NB4 (cell line): Measurements from ENCODE around the gene CNNM4.

Source experiments
- POLR2A ChIP-seq: IDR thresholded peaks from 2 replicates; pipeline ENCODE4 v1.6.1; 2011; ENCODE audit warnings: mild to moderate bottlenecking; ENCODE audit not compliant: insufficient read length; ENCODE audit errors: extremely low read depth
- TF ChIP-seq, protein P1 (sequence below): IDR thresholded peaks from one replicate; pipeline ENCODE4 v1.5.1; 2012; ENCODE audit warnings: low read depth, low read length

DNA sequence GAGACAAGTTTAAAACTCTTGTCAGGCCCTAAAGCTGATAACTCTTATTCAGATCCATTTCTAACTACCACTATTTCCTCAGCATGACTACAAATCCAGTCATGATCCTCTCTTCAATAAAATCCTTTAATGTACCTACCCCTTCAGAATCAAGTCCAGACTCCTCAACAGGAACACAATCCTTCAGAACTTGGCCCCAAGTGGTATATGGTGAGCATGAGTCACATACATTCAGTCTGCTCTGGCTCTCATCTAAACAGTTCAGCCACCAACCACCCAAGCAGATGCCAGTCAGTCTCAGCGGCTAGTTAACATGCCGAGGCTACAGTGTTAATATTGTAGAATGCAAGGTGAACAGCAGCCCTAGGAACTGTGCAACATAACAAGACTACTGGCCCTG, 30.5 kb upstream of the CNNM4 start:
- TF ChIP-seq, protein P1, sequence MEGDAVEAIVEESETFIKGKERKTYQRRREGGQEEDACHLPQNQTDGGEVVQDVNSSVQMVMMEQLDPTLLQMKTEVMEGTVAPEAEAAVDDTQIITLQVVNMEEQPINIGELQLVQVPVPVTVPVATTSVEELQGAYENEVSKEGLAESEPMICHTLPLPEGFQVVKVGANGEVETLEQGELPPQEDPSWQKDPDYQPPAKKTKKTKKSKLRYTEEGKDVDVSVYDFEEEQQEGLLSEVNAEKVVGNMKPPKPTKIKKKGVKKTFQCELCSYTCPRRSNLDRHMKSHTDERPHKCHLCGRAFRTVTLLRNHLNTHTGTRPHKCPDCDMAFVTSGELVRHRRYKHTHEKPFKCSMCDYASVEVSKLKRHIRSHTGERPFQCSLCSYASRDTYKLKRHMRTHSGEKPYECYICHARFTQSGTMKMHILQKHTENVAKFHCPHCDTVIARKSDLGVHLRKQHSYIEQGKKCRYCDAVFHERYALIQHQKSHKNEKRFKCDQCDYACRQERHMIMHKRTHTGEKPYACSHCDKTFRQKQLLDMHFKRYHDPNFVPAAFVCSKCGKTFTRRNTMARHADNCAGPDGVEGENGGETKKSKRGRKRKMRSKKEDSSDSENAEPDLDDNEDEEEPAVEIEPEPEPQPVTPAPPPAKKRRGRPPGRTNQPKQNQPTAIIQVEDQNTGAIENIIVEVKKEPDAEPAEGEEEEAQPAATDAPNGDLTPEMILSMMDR, result no peak
- no peak for TF ChIP-seq POLR2A
